OCI-LY3 (cell line): ENCODE measurements around the gene TESK2.
A peak's percentile ranks its signal among the peaks of the same experiment; 100 is the strongest.

Source experiments
- EZH2phosphoT487 ChIP-seq: fragments of 200-600 bp; shearing (Covaris generic); IDR thresholded peaks from 2 replicates; pipeline ENCODE4 v1.6.1; 2018; ENCODE audit warnings: antibody characterized with exemption, mixed run types, low read depth
- TF ChIP-seq, protein P1 (sequence below): fragments of 200-600, 300-600 bp; sonication (generic); IDR thresholded peaks from 2 replicates; pipeline ENCODE4 v1.5.1; 2014; ENCODE audit warnings: antibody characterized with exemption, low read length, low read depth

DNA sequence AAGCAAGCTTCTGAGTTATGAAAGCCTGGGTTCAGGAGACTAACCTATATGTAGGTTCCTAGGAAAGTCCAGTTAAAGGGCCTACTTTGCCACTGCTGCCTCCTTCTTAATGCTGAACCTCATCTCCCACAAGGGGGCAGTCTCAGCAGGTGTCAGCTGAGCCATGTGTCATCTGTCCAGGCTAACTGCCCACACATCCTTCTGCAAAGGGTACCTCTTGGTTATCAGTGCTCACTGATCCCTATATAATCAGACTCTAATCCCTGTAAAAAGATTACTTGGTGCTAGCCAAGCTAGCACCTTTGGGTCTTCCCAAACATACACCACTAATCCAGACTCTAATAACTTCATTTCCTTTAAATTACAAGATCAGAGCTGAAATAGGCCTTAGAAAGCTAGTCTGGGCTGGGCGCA, 21.7 kb upstream of the TESK2 start:
- TF ChIP-seq, protein P1, sequence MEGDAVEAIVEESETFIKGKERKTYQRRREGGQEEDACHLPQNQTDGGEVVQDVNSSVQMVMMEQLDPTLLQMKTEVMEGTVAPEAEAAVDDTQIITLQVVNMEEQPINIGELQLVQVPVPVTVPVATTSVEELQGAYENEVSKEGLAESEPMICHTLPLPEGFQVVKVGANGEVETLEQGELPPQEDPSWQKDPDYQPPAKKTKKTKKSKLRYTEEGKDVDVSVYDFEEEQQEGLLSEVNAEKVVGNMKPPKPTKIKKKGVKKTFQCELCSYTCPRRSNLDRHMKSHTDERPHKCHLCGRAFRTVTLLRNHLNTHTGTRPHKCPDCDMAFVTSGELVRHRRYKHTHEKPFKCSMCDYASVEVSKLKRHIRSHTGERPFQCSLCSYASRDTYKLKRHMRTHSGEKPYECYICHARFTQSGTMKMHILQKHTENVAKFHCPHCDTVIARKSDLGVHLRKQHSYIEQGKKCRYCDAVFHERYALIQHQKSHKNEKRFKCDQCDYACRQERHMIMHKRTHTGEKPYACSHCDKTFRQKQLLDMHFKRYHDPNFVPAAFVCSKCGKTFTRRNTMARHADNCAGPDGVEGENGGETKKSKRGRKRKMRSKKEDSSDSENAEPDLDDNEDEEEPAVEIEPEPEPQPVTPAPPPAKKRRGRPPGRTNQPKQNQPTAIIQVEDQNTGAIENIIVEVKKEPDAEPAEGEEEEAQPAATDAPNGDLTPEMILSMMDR, result peak; percentile 70
- no peak for TF ChIP-seq EZH2phosphoT487
